ENCODE measurements around the gene CHRNA5.

- TF ChIP-seq CTCF (IDR thresholded peaks at IDR 0.05) (no peak), POLR2A (IDR thresholded peaks at IDR 0.05) (no peak)
These were observed 76.5 kb downstream of the CHRNA5 start for GRCh38 chr15:78641749-78642275.
